Lower lobe of right lung (tissue), 2 donors: ENCODE data around the gene FSIP1. TPM values are rescaled to one million over a fixed set of nuclear protein-coding genes. Genes with fewer than 3 reads are reported as not detected.

Experiments
- ATAC-seq, 2 donors: fragments of 200-7000 bp; cut with Tn5 transposase; one replicate each; pipeline ENCODE4 v1.9.1; 2020 to 2022; ENCODE audit warnings: mild to moderate bottlenecking in 2 of 2, moderate library complexity in 2 of 2
- DNase-seq: peaks from one replicate; pipeline ENCODE4 v3.0.0-alpha.2; 2020
- H3K27ac ChIP-seq: fragments of 200-600 bp; one replicate; pipeline ENCODE4 v1.8.0; 2022
- H3K27me3 ChIP-seq: fragments of 200-600 bp; one replicate; pipeline ENCODE4 v1.8.0; 2022; ENCODE audit warnings: low read depth
- H3K36me3 ChIP-seq: fragments of 200-600 bp; one replicate; pipeline ENCODE4 v1.8.0; 2022; ENCODE audit warnings: mild to moderate bottlenecking
- H3K4me1 ChIP-seq: fragments of 200-600 bp; one replicate; pipeline ENCODE4 v1.8.0; 2022
- H3K4me3 ChIP-seq: fragments of 200-600 bp; one replicate; pipeline ENCODE4 v1.8.0; 2022; ENCODE audit warnings: mild to moderate bottlenecking
- H3K9me3 ChIP-seq: fragments of 200-600 bp; one replicate; pipeline ENCODE4 v1.8.0; 2022
- intact Hi-C: fragments of 100-400 bp; cut with DNase I; formaldehyde crosslinking; loops from one replicate; pipeline ENCODE4 v1.11.0; 2022
- total RNA-seq: library from RNA; stranded (reverse); fragmentation: NEBNext Ultra II Directional; extraction: Animal tissue kit (Norgen Biotek cat#: 25700); gene quantifications from one replicate; pipeline ENCODE4 v1.2.1, GENCODE V29; 2021
- TF ChIP-seq, protein P1 (sequence below): fragments of 200-600 bp; IDR thresholded peaks from one replicate; pipeline ENCODE4 v1.8.0; 2022; ENCODE audit warnings: antibody characterized with exemption, mild to moderate bottlenecking
- donor health status: DM: no; HTN: yes; CAD: no; lungs with severe emphysema.

Gene FSIP1
- total RNA-seq, 1 donor from 2014 or later, result 2.0 TPM

DNA sequence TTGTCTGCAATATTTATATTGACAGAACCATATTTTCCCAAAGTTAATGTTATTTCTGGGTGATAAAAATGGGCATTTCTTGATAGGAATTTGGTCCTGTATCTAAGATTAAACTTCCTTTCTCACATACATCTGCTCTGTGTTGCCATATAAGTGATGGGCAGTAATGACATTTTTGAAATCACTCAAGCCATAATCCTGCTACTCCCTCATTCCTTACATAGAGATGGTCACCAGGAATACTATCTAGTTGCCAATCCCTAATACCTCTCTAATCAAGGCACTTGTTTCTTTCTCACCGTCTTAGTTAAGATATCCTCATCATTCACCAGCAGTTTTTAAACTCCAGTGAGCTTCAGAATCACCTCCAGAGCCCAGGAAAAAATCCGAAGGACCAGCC, 68.4 kb downstream of the FSIP1 start:
- no peaks in the 10 kb centered on the region for H3K9me3 ChIP-seq

DNA sequence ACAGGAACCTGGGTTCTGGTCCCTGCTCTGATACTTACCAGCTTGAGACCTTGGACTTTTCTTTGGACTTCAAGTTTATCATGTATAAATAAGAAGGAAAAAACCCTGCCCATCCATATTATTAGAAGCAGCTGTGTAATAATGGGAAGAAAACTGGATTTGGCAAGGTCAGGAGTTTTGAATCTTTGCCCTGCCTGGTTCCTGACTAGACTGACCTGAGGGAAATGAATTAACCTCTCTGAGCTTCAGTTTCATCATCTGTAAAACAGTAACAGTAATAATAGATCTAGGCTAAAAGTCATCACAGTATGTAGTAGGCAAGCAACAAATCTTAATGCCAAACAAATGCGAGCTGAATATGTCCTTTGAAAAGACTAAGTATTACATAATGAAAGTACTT, 68.8 kb downstream of the FSIP1 start:
- no peaks in the 10 kb centered on the region for H3K36me3 ChIP-seq
- H3K27ac ChIP-seq, result no peak overlapping the region
- intact Hi-C loops, result no loop called here
- no peak for DNase-seq
- ATAC-seq, result no peak
- no peaks in the 10 kb centered on the region for H3K4me1 ChIP-seq
- H3K27me3 ChIP-seq, result no peaks in the 10 kb centered on the region
- TF ChIP-seq, protein P1, sequence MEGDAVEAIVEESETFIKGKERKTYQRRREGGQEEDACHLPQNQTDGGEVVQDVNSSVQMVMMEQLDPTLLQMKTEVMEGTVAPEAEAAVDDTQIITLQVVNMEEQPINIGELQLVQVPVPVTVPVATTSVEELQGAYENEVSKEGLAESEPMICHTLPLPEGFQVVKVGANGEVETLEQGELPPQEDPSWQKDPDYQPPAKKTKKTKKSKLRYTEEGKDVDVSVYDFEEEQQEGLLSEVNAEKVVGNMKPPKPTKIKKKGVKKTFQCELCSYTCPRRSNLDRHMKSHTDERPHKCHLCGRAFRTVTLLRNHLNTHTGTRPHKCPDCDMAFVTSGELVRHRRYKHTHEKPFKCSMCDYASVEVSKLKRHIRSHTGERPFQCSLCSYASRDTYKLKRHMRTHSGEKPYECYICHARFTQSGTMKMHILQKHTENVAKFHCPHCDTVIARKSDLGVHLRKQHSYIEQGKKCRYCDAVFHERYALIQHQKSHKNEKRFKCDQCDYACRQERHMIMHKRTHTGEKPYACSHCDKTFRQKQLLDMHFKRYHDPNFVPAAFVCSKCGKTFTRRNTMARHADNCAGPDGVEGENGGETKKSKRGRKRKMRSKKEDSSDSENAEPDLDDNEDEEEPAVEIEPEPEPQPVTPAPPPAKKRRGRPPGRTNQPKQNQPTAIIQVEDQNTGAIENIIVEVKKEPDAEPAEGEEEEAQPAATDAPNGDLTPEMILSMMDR, result no peak
- H3K9me3 ChIP-seq, result no peaks in the 10 kb centered on the region
- H3K4me3 ChIP-seq, result no peak overlapping the region

More for the DNA sequence above, 68.4 kb downstream of the FSIP1 start:
- Histone ChIP-seq H3K4me1 (no peaks in the 10 kb centered on the region), H3K4me3 (no peak overlapping the region), H3K27me3 (no peaks in the 10 kb centered on the region), H3K27ac (no peak overlapping the region), H3K36me3 (no peaks in the 10 kb centered on the region)
- ATAC-seq (no peak), DNase-seq (no peak)
- TF ChIP-seq, protein P1, result no peak
- intact Hi-C loops, result no loop called here

DNA sequence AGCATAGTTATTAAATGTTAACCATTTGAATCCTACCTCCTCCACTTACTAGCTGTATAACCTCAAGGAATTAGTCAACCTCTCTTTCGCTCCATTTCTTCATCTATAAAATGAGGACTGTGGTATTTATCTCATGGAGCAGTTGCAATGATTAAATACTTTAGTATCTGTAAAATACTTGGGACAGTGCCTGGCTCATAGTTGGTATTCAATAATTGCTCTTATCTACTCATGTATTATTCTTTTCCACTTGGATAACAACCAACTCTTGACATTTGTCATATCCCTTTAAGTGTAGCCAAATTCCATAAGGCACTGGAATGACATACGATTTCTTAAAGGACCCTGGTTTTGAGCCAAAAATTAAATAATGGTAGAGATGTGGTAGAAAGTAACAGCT, 72.0 kb downstream of the FSIP1 start:
- DNase-seq (no peak), ATAC-seq (no peak)
- no peaks in the 10 kb centered on the region for H3K4me1 ChIP-seq
- H3K9me3 ChIP-seq, result no peaks in the 10 kb centered on the region
- intact Hi-C loops, result no loop called here
- TF ChIP-seq, protein P1, result no peak
- H3K4me3 ChIP-seq, result no peak overlapping the region
- H3K27ac ChIP-seq, result no peak overlapping the region
- no peaks in the 10 kb centered on the region for H3K27me3 ChIP-seq
- H3K36me3 ChIP-seq, result no peaks in the 10 kb centered on the region

DNA sequence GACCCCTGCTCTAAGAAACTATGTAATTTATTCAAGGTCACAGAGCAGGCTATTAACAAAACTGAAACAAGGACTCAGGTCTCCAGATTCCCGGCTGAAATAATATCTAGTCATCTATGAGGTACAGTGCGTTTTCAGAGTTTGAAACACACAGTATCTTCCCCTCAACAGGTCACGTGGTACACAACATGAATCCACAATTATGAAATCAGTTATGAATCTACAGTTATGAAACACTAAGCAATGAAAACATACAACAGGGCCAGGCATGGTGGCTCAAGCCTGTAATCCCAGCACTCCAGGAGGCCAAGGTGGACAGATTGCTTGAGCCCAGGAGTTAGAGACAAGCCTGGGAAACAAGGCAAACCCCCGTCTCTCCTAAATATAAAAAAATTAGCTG, 72.7 kb downstream of the FSIP1 start:
- DNase-seq, result no peak
- H3K9me3 ChIP-seq, result no peaks in the 10 kb centered on the region
- ATAC-seq, result no peak
- H3K4me1 ChIP-seq, result no peaks in the 10 kb centered on the region
- no peaks in the 10 kb centered on the region for H3K36me3 ChIP-seq
- no peak overlapping the region for H3K27ac ChIP-seq
- no peak overlapping the region for H3K4me3 ChIP-seq
- intact Hi-C loops, result no loop called here
- TF ChIP-seq, protein P1, result no peak
- H3K27me3 ChIP-seq, result no peaks in the 10 kb centered on the region

DNA sequence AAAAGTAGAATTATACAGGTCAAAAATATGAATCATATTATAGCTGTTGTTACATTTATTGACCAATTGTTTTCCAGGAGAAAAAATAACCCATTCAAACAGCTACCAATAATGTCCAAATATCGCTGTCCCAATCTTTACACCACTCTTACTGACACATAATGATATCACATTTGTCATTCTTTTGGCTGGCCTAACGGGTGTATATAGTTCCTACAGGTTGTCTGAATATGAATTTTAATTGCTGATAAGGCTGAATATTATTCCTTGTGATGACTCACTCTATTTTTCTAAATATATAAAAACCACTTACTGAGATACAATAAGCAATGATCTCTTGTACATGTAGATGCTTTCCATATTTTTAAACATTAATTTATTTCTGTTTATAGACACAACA, 76.4 kb downstream of the FSIP1 start:
- Histone ChIP-seq H3K4me3 (no peak overlapping the region), H3K27me3 (no peaks in the 10 kb centered on the region), H3K27ac (no peak overlapping the region), H3K36me3 (no peaks in the 10 kb centered on the region), H3K9me3 (no peaks in the 10 kb centered on the region), H3K4me1 (no peaks in the 10 kb centered on the region)
- intact Hi-C loops, result no loop called here
- TF ChIP-seq, protein P1, result no peak
- no peak for DNase-seq
- ATAC-seq, result no peak

DNA sequence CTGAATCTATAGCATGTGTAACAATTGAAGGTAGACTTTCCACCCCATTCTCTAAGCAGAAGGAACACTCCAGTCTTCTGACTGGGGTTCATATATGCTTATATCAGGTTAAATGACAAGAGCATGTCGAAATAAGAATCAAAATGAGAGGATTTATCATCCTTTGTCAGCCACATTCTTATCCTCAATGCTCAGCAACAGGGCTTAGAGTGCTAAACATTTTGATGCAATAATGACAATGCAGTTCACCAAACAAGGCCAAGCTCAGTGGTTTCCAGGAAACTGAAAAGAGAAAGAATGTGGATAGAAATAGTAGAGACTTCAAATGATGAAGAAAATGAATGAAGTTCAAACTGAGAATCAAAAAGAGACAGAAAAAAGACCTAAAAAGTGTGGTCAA, 78.0 kb downstream of the FSIP1 start:
- intact Hi-C loops, result no loop called here

More for the DNA sequence above, 78.0 kb downstream of the FSIP1 start:
- Histone ChIP-seq H3K9me3 (no peaks in the 10 kb centered on the region), H3K27me3 (no peaks in the 10 kb centered on the region), H3K4me1 (no peaks in the 10 kb centered on the region), H3K27ac (no peak overlapping the region), H3K4me3 (no peak overlapping the region), H3K36me3 (no peaks in the 10 kb centered on the region)
- TF ChIP-seq, protein P1, result no peak
- DNase-seq (no peak), ATAC-seq (no peak)
